Hematopoietic multipotent progenitor cell (in vitro differentiated cells): ENCODE results near the gene PTPRU. TPM values are rescaled to one million over a fixed set of nuclear protein-coding genes. Genes with fewer than 3 reads are reported as not detected.
"Not testable (repeated sequence)": the region's sequence is repeated elsewhere in the genome, so short reads cannot be mapped to it uniquely, and the experiment has no call there.

ENCODE experiments used
- DNase-seq, 3 donors: peaks; one replicate each; pipeline ENCODE4 v3.0.0-alpha.2; 2011 to 2015; ENCODE audit warnings: low read depth in 2 of 3, low spot score in 2 of 3
- total RNA-seq: library from RNA; depleted of rRNA; stranded (reverse); fragments of >200 nt; gene quantifications from one replicate; pipeline ENCODE4 v1.2.3, GENCODE V29; 2012

Gene PTPRU
- total RNA-seq, 1 donor = 0.27 TPM

DNA sequence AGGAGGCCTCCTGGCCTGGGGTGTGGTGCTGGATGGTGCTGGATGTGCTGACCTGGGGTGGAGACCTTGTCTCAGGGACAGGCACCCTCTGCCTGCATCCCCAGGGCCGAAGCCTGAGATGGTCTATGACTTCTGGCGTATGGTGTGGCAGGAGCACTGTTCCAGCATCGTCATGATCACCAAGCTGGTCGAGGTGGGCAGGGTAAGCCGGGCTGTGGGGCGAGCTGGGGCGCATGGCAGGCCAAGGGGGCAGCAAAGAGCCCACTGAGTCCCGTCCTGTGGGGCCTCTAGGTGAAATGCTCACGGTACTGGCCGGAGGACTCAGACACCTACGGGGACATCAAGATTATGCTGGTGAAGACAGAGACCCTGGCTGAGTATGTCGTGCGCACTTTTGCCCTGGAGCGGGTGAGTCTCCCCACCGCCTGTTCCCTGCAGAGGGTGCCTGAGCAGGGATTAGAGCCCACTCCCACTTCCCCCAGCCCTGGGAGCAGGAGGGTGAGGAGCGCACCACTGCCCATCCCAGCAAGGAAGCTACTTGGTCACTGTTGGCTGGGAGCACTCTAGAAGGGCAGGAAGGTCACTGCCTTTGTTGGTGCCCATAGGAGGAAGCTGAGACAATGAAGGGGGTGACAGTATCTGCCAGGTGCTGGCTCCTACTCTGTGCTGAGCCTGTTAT is 75.2 kb downstream of the PTPRU start:
- no peak for DNase-seq

DNA sequence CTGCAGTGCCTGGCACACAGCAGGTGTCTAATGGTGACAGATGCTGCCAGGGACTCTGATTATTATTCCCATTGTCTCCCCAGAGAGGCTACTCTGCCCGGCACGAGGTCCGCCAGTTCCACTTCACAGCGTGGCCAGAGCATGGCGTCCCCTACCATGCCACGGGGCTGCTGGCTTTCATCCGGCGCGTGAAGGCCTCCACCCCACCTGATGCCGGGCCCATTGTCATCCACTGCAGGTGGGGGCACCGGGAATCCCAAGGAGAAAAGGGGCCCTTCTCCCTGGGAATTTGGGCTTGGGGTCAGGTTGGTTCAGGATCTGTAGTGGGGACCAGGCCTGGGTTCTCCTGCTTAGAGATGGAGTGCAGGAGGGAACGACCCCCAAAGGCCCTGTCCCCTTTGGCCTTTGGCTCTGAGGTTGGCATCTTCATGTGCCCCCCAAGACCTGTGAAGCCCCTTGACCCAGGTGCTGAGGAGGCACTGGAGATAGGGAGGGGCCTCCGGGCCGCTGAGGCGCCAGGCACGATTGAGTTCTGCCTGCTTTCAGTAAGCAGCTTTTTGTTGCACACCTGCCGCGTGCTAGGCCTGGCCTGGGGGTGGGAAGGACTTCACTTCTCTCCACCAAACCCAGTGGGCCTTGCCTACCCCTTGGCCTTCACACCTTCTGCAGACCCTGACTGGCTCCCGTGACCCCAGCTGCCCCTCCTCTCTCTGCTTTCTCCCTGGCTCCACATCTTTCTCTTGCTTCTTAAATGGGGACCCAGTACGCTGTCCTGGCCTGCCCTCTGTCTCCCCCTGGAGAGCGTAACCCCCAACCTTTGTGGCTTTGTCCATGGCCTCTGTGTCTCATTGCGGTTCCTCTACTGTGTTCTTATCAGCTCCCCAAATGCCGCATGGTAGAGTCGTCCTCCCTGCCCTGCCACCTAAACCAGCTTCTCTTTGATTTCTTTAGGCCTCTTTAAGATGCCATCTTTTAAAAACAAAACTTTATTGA is 76.4 kb downstream of the PTPRU start:
- DNase-seq = peak in 1 of 3 donors; percentile 3

DNA sequence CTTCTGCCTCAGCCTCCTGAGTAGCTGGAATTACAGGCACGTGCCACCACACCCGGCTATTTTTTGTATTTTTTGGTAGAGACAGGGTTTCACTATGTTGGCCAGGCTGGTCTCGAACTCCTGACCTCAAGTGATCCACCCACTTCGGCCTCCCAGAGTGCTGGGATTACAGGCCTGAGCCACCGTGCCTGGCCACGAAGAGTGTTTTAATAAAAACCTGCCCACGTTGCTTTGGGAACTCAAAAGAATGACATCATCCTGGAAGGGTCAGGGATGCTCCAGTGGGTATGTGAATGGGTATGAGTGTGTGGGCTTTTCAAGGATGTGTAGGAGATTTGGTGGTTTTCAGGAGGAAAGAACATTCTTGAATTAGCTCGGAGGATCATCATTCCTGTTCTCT is 78.4 kb downstream of the PTPRU start:
- not testable (repeated sequence) for DNase-seq

DNA sequence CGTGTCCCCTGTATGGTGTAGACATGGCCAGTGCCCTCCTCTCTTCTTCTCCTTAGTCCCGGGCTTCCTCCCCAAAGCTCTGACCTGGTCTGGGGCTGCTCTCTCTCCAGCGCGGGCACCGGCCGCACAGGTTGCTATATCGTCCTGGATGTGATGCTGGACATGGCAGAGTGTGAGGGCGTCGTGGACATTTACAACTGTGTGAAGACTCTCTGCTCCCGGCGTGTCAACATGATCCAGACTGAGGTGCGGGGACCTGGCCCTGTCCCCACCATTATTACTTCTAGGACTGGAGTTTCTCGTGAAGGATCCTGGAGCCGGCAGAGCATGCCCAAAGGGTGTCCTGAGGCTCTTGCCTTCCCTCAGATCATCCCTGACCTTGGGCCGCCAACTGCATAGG is 78.9 kb downstream of the PTPRU start:
- no peak for DNase-seq

DNA sequence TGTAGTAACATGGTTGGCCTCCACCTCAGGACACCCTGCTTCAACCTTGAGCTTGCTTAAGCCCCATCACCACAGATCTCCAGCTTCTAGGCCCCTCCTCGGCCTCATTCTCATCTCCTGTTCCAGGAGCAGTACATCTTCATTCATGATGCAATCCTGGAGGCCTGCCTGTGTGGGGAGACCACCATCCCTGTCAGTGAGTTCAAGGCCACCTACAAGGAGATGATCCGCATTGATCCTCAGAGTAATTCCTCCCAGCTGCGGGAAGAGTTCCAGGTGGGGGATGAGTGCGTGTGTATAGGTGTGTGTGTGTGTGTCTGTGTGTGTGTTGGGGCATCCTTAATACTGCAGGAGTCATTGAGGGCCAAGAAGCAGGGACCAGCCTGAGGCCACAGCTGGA is 79.6 kb downstream of the PTPRU start:
- no peak for DNase-seq

DNA sequence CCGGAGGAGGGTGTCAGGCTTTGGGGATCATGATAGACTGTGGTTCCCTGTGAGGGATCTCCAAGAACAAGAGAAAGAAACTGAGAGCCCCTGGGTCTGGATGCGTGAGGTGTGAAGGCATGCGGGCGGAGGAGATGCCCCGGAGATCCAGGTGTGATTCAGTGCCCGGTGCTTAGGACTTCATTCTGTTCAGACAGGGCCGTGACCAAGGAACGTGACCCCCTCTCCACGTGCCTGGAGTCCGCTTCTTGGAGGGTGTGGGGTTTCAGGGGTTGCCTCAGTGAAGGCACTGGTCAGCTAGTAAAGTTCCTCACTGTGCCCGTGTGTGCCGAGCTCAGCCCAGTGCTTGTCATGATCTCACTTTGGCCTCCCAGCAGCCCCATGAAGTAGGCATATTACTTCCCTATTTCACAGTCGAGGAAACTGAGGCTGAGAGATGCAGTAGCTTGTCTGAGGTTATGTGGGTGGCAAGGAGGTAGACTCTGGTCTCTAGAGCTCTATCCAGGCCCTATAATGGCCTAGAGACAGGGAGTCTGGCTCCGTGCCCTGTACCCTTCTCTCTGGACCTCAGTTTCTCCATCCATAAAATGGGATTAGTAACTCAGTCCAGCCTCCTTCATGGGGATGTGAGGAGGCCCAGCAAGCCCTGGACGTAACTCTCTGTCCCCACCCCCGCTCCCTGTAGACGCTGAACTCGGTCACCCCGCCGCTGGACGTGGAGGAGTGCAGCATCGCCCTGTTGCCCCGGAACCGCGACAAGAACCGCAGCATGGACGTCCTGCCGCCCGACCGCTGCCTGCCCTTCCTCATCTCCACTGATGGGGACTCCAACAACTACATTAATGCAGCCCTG is 81.0 kb downstream of the PTPRU start:
- no peak for DNase-seq

DNA sequence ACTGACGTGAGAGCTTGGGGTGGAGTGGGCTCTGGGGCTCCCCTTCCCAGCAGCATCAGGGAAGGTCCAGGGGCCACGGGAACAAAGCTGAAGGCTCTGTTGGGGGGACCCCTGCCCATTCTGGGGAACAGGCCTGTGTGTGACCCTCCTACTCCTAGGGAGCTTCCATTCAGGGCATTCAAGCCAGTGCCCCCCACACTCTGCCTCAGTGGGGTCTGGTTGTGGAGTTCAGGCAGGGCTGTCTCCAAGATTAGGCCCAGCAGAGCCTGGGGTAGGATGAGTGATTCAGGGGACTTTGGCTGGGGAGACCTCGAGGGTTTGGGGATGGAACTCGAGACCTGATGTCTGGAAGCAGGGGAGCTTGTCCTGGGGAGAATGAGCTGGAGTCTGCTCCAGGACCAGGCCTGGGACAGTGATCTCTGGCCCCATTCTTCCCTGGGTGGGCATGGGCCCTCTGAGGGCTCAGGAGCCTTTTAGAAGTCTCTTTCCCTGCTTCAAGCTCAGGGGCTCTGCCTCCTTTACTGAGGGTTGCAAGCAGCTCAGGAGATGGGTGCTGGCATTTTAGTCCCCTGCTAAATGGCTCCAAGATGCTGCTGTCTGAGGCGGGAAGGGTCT is 81.7 kb downstream of the PTPRU start:
- no peak for DNase-seq

DNA sequence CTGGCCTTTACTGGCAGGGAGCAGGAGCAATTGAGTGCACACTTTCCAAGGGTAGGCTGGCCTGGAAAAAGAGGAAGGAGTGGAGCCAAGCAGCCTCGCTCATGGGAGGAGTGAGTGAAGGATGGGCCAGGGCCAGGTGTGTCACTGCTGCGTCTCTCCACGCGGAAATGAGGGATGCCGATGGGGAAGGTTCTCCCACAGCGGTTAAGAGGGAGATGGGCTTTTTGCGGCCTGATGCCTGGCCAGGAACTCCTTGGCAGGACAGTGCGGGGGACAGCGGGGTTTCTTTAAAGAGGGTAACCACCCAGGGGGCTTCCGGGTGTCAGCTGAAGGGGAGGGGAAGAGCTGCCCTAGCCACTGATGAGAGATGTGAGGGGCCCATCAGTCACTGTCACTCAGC is 82.4 kb downstream of the PTPRU start:
- DNase-seq = no peak

DNA sequence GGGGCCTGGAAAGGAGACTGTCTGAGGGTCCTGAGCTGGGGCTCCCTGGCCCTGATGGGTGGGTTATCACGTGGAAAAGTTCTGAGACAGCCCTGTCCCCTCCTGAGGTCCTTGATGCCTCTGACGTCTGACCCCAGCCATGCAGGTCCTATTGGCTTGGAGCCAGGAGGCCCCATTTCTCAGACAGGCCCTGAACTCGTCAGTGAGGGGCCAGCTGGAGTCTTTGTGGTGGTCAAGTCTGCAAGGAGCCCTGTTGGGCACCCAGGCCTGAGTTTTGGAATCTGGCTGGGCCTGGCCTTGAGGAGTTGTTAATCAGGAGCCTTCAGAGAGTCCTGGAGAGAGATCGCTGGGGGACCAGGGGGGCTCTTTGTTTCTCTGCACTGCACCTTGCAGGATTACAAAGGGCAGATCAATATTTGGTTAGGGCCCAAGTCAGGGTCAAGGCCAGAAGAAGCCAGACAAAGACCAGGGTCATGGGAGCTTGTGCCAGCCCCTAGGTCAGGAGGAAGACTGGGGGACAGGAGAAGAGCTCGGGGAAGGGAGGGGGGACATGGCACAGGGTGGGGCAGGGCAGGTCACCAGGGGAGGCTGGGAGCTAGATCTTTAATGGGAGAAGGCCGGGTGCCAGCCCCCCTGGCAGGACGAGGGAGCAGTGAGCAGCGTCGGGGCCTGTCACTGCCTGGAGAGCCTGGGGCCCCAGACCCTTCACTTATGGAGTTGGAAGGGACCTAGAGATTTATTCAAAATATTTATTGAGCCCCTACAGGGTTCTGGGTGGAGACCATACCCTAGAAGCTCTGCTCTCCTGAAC is 83.2 kb downstream of the PTPRU start:
- no peak for DNase-seq

DNA sequence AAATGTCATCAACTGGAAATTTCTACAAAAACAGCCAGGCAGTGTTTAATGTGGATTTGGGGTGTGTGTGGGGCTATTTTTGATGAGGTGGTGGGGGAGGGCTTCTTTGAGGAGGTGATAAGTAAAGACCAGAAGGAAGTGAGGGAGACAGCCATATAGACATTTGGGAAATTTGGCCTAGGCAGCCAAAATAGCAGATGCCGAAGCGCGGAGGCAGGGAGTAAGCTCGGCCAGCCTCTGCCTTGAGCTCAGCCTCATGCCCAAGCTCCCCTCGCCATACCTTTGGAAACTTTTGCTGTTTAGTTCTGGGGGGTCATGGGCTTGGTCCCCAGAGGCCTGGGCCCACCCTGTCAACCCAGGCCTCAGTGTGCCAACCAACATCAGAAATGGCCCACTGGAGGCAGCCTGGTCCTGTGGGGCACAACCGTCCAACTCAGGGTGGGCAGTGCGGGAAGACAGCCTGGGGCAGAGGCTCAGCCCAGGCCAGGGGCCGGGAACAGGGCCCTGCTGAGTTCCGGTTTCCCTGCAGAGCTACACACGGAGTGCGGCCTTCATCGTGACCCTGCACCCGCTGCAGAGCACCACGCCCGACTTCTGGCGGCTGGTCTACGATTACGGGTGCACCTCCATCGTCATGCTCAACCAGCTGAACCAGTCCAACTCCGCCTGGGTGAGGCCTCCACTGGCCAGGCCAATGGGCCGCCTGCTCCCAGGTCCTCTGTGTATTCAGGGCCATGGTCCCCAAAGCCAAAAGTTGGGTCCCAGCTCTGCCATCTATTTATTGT is 84.0 kb downstream of the PTPRU start:
- no peak for DNase-seq

DNA sequence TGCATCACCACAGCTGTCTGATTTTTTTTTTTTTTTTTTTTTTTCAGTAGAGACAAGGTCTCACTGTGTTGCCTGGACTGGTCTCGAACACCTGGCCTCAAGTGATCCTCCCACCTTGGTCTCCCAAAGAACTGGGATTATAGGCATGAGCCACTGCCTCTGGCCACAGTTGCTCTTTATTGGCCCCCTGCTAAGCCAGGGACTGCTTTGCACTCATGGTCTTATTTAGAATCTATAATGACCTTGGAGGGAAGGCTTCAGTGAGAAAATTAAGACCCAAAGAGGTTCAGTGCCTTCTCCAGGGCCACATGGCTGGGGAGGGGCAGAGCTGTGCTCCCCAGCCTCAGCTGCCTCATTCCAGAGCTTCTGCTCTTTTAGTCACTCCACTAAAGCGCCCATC is 84.9 kb downstream of the PTPRU start:
- no peak for DNase-seq

DNA sequence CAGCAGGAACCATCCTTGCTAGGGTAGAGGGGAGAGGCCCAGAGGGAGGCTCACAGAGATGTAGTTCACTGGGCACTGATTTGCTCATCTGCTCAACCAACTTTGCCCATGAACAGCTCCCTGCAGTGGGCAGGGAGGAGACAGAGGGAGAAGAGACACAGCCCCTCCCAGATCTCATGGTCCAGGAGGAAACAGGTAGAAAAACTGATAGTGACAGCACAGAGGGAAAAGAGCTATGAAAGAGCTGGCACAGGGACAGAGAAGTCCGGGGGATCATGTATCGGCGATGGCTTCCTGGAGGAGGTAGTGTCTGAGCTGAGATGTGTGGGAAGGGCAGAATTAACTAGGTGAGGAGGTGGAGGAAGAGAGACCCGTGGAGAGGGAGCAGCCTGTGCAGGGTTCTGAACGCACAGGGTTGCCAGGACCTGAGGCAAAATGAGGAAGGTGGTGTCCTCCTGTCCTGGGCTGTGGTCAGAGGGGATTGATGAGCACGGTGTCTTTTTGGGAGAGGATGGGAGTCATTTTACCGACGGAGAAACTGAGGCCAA is 85.9 kb downstream of the PTPRU start:
- no peak for DNase-seq

DNA sequence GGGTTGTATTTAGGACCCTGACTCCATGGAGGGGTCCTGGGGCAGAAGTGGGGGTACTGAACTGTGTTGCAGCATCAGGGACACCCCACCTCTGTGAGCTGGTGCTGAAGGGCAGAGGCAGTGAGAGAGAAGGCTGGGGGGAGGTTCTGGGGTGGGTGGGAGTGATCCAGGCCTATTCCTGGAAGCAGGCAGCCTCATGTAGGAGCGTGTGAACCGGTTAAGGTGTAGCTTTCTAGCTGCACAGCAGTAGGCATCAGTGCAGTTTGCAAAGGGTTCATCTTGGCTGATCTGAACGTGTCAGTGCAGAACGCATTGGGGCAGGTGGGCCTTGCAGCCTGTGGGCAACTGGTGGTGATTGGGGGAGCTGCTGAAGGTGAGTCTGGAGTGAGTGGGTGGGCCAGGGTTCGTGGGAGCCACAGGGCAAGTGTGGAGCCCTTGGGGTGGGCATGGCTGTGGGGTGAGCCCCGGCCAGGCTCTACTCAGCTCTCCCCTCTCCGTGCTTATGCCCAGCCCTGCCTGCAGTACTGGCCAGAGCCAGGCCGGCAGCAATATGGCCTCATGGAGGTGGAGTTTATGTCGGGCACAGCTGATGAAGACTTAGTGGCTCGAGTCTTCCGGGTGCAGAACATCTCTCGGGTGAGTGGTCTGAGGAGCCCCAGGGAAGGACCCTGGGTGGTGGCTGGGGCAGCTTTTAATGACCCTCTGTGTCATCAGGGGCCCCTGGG is 86.7 kb downstream of the PTPRU start:
- DNase-seq = no peak

DNA sequence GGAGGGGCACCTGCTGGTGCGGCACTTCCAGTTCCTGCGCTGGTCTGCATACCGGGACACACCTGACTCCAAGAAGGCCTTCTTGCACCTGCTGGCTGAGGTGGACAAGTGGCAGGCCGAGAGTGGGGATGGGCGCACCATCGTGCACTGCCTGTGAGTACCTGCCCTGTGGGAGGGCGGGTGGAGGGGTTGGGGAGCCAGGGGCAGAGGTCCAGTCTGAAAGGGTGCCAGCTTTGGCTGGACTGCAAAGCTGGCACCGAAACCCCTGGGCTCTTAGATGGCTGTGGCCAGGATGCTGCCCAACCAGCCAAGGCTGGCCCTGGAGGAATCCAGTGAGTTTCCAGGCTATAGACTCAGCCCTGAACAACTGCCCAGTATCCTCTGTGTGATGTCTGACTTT is 87.3 kb downstream of the PTPRU start:
- DNase-seq = no peak

DNA sequence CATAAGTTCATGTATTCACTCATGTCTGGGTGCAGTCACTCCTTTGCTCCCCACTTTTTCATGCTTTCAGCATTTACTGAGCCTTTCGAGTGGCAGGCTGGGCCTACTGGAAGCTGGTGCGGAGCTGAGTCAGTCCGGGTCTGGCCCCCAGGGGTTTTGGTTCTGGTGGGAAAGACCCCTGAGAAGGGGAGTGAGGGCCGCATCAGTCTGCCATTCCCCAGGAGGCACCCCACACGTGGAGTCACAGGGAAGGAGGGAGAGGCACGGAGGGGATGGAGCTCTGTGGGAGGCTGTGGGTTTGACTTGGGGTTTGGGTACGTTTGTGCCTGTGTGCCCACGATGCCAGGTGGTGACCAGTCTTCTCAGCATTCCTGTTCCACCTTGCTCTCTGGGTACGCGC is 87.9 kb downstream of the PTPRU start:
- no peak for DNase-seq

DNA sequence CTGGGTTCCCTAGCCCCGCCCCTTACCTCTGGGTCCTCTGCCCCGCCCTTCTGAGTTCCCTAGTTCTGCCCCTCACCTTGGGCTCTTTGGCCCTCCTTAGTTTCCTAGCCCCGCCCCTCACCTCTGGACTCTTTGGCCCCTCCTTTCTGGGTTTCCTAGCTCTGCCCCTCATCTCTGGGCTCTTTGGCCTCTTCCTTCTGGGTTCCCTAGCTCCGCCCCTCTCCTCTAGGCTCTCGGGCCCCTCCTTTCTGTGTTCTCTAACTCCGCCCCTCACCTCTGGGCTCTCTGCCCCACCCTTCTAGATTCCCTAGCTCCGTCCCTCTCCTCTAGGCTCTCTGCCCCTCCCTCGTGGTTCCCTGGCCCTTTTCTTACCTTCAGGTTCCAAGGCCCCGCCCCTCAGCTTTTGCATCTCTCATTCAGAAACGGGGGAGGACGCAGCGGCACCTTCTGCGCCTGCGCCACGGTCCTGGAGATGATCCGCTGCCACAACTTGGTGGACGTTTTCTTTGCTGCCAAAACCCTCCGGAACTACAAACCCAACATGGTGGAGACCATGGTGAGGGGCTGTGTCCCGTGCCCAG is 88.5 kb downstream of the PTPRU start:
- no peak for DNase-seq

DNA sequence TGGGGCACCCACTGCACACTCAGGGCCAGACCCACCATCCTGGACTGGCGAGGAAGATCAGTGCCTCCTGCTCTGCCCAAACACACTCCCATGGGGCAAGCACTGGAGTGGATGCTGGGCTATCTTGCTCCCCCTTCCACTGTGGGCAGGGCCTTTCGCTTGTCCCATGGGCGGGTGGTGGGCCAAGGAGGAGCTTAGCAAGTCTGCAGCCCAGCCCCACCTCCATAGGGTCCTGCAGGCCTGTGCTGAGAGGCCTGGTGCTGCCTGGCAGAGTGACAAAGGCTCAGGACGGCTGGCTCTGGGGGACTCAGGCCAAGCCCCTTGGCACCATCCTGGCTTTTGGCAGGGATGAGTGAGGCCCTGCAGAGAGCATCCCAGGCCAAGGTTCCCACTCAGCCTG is 89.4 kb downstream of the PTPRU start:
- no peak for DNase-seq

DNA sequence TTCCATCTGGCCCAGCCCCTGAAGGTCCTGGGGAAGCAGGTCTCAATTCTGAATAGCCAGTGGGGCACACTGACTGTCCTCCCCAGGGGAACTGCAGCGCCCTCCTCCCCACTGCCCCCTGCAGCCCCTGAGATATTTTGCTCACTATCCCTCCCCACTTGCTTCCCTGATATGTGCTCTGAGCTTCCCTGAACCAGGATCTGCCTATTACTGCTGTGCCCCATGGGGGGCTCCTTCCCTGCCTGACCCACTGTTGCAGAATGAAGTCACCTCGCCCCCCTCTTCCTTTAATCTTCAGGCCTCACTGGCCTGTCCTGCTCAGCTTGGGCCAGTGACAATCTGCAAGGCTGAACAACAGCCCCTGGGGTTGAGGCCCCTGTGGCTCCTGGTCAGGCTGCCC is 89.8 kb downstream of the PTPRU start:
- DNase-seq = no peak
